ENCODE results near the gene FERD3L. TPM values are rescaled to one million over a fixed set of nuclear protein-coding genes. Genes with fewer than 3 reads are reported as not detected.
"Not testable (repeated sequence)": the region's sequence is repeated elsewhere in the genome, so short reads cannot be mapped to it uniquely, and the experiment has no call there.

FERD3L gene, protein sequence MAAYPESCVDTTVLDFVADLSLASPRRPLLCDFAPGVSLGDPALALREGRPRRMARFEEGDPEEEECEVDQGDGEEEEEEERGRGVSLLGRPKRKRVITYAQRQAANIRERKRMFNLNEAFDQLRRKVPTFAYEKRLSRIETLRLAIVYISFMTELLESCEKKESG
- total RNA-seq (not detected), polyA plus RNA-seq (not detected)

GRCh38 chr7:19144661-19145433 is at the start of gene FERD3L:
Gene FERD3L (minus strand): TSS chr7:19145421. CDS start chr7:19145362, 59 bp downstream.
- Mint-ChIP-seq H3K4me3 (no peak within 1 kb of the TSS), H3K27ac (no peak within 1 kb of the TSS)
- H3K9me3 ChIP-seq (ENCODE audit: control insufficient read depth in 2 of 2, low read length in 2 of 2), result peaks cover 0 to 6% of the 10 kb centered on the region in 2 experiments

GRCh38 chr7:19194417-19194816 is 49.2 kb upstream of the FERD3L start:
- not testable (repeated sequence) for H3K27me3 ChIP-seq (ENCODE audit: control insufficient read depth, insufficient read depth, low read length); H3K4me3 Mint-ChIP-seq; DNase-seq; H3K36me3 ChIP-seq (ENCODE audit: control insufficient read depth, insufficient read depth, low read length); H3K4me1 Mint-ChIP-seq; H3K36me3 Mint-ChIP-seq; H3K9me3 ChIP-seq (ENCODE audit: control insufficient read depth in 2 of 2, low read length in 2 of 2); H3K27ac Mint-ChIP-seq; H3K4me3 ChIP-seq (ENCODE audit: low read depth, low read length); ATAC-seq (ENCODE audit: low read depth in 2 of 2); H3K4me1 ChIP-seq (ENCODE audit: control insufficient read depth, insufficient read depth, low read length, poor library complexity, severe bottlenecking); H3K27ac ChIP-seq (ENCODE audit: insufficient read depth, low read length, poor library complexity, severe bottlenecking); H3K27me3 Mint-ChIP-seq
- peaks cover 0 to 11% (median 6%) of the 10 kb centered on the region in 7 donors for H3K9me3 Mint-ChIP-seq

More at GRCh38 chr7:19144661-19145433, at the start of gene FERD3L:
- H3K4me1 ChIP-seq (ENCODE audit: control insufficient read depth, insufficient read depth, low read length, poor library complexity, severe bottlenecking), result no peaks in the 10 kb centered on the region
- ATAC-seq (ENCODE audit: low read depth in 2 of 2) (no peak), DNase-seq (no peak)
- Mint-ChIP-seq H3K9me3 (peaks cover 0 to 9% (median 4%) of the 10 kb centered on the region in 7 donors), H3K27me3 (peaks cover 27% of the 10 kb centered on the region), H3K4me1 (no peaks in the 10 kb centered on the region), H3K36me3 (no peaks in the 10 kb centered on the region)
- H3K4me3 ChIP-seq (ENCODE audit: low read depth, low read length), result no peak within 1 kb of the TSS
- H3K27ac ChIP-seq (ENCODE audit: insufficient read depth, low read length, poor library complexity, severe bottlenecking), result no peak within 1 kb of the TSS
- no peaks in the 10 kb centered on the region for H3K36me3 ChIP-seq (ENCODE audit: control insufficient read depth, insufficient read depth, low read length)
- H3K27me3 ChIP-seq (ENCODE audit: control insufficient read depth, insufficient read depth, low read length), result peaks cover 9% of the 10 kb centered on the region

- ATAC-seq (ENCODE audit: low read depth in 2 of 2) (no peak), DNase-seq (no peak)
- Histone ChIP-seq H3K27me3 (ENCODE audit: control insufficient read depth, insufficient read depth, low read length) (no peaks in the 10 kb centered on the region), H3K9me3 (ENCODE audit: control insufficient read depth in 2 of 2, low read length in 2 of 2) (peaks cover 7% of the 10 kb centered on the region in 2 experiments), H3K4me1 (ENCODE audit: control insufficient read depth, insufficient read depth, low read length, poor library complexity, severe bottlenecking) (no peaks in the 10 kb centered on the region), H3K4me3 (ENCODE audit: low read depth, low read length) (no peak overlapping the region), H3K36me3 (ENCODE audit: control insufficient read depth, insufficient read depth, low read length) (no peaks in the 10 kb centered on the region), H3K27ac (ENCODE audit: insufficient read depth, low read length, poor library complexity, severe bottlenecking) (no peak overlapping the region)
- peaks cover 4% of the 10 kb centered on the region for H3K27me3 Mint-ChIP-seq
- no peak overlapping the region for H3K4me3 Mint-ChIP-seq
- H3K9me3 Mint-ChIP-seq, result peaks cover 0 to 35% (median 8%) of the 10 kb centered on the region in 7 donors
- no peaks in the 10 kb centered on the region for H3K36me3 Mint-ChIP-seq
- H3K27ac Mint-ChIP-seq, result no peak overlapping the region
- H3K4me1 Mint-ChIP-seq, result no peaks in the 10 kb centered on the region
Measured at GRCh38 chr7:19181634-19182033, 36.4 kb upstream of the FERD3L start.

GRCh38 chr7:19178595-19178994 is 33.4 kb upstream of the FERD3L start:
- Histone ChIP-seq H3K27ac (ENCODE audit: insufficient read depth, low read length, poor library complexity, severe bottlenecking) (no peak overlapping the region), H3K9me3 (ENCODE audit: control insufficient read depth in 2 of 2, low read length in 2 of 2) (peaks cover 2 to 7% of the 10 kb centered on the region in 2 experiments), H3K27me3 (ENCODE audit: control insufficient read depth, insufficient read depth, low read length) (no peaks in the 10 kb centered on the region), H3K36me3 (ENCODE audit: control insufficient read depth, insufficient read depth, low read length) (no peaks in the 10 kb centered on the region), H3K4me3 (ENCODE audit: low read depth, low read length) (no peak overlapping the region), H3K4me1 (ENCODE audit: control insufficient read depth, insufficient read depth, low read length, poor library complexity, severe bottlenecking) (no peaks in the 10 kb centered on the region)
- H3K27ac Mint-ChIP-seq, result no peak overlapping the region
- no peaks in the 10 kb centered on the region for H3K4me1 Mint-ChIP-seq
- H3K4me3 Mint-ChIP-seq, result no peak overlapping the region
- DNase-seq (no peak), ATAC-seq (ENCODE audit: low read depth in 2 of 2) (no peak)
- H3K36me3 Mint-ChIP-seq, result no peaks in the 10 kb centered on the region
- H3K27me3 Mint-ChIP-seq, result peaks cover 4% of the 10 kb centered on the region
- peaks cover 0 to 10% (median 4%) of the 10 kb centered on the region in 7 donors for H3K9me3 Mint-ChIP-seq

DNA sequence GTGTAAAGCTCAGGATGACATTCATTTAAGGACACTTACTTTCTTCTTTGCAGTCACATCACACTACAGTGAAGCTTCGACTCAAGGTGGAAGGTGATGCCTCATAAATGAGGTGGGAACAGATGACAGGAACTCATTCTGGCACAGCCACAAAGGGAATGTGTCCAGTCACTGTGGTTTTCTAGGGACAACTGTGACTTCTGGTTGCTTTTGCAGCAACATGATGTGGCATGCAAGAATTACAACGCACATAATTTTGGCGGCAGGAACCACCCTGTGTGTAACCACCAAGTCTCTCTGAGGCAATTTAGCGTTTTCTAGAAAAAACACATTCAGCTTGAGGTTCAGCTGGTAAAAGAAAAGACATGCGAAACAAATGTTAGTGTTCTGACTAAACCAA is 32.0 kb upstream of the FERD3L start:
- no peak for ATAC-seq (ENCODE audit: low read depth in 2 of 2)
- Histone ChIP-seq H3K27ac (ENCODE audit: insufficient read depth, low read length, poor library complexity, severe bottlenecking) (no peak overlapping the region), H3K4me1 (ENCODE audit: control insufficient read depth, insufficient read depth, low read length, poor library complexity, severe bottlenecking) (no peaks in the 10 kb centered on the region), H3K4me3 (ENCODE audit: low read depth, low read length) (no peak overlapping the region), H3K9me3 (ENCODE audit: control insufficient read depth in 2 of 2, low read length in 2 of 2) (peaks cover 0 to under 1% of the 10 kb centered on the region in 2 experiments), H3K36me3 (ENCODE audit: control insufficient read depth, insufficient read depth, low read length) (no peaks in the 10 kb centered on the region), H3K27me3 (ENCODE audit: control insufficient read depth, insufficient read depth, low read length) (no peaks in the 10 kb centered on the region)
- Mint-ChIP-seq H3K27ac (no peak overlapping the region), H3K4me3 (no peak overlapping the region), H3K36me3 (no peaks in the 10 kb centered on the region), H3K9me3 (peaks cover 0 to 4% (median 2%) of the 10 kb centered on the region in 7 donors), H3K27me3 (peaks cover 4% of the 10 kb centered on the region), H3K4me1 (no peaks in the 10 kb centered on the region)
- no peak for DNase-seq

DNA sequence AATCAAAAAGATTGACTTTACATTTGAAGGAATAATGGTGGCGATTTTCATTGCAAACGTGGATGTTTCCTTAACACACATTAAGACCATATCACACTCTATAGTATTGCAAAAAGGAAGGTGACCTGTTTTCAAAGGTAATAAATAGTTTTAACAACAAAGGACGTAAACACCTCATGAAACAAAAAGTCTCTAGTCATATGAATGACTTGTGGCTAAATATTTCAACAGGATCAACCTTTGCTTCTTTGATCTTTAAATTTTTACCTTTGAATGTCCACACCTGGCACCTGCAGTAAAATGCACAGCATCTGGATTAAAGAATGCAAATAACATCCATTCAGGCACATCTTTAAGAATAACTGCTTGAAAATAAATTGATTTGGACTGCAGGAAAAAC is 30.0 kb upstream of the FERD3L start:
- peaks cover 0 to 5% (median 2%) of the 10 kb centered on the region in 7 donors for H3K9me3 Mint-ChIP-seq
- H3K27me3 Mint-ChIP-seq, result peaks cover 4% of the 10 kb centered on the region
- no peaks in the 10 kb centered on the region for H3K4me1 Mint-ChIP-seq
- no peak overlapping the region for H3K4me3 Mint-ChIP-seq
- DNase-seq (no peak), ATAC-seq (ENCODE audit: low read depth in 2 of 2) (no peak)
- no peak overlapping the region for H3K27ac ChIP-seq (ENCODE audit: insufficient read depth, low read length, poor library complexity, severe bottlenecking)
- no peaks in the 10 kb centered on the region for H3K27me3 ChIP-seq (ENCODE audit: control insufficient read depth, insufficient read depth, low read length)
- no peaks in the 10 kb centered on the region for H3K36me3 ChIP-seq (ENCODE audit: control insufficient read depth, insufficient read depth, low read length)
- H3K9me3 ChIP-seq (ENCODE audit: control insufficient read depth in 2 of 2, low read length in 2 of 2), result no peaks in the 10 kb centered on the region
- H3K4me3 ChIP-seq (ENCODE audit: low read depth, low read length), result no peak overlapping the region
- no peaks in the 10 kb centered on the region for H3K4me1 ChIP-seq (ENCODE audit: control insufficient read depth, insufficient read depth, low read length, poor library complexity, severe bottlenecking)
- no peaks in the 10 kb centered on the region for H3K36me3 Mint-ChIP-seq
- H3K27ac Mint-ChIP-seq, result no peak overlapping the region

DNA sequence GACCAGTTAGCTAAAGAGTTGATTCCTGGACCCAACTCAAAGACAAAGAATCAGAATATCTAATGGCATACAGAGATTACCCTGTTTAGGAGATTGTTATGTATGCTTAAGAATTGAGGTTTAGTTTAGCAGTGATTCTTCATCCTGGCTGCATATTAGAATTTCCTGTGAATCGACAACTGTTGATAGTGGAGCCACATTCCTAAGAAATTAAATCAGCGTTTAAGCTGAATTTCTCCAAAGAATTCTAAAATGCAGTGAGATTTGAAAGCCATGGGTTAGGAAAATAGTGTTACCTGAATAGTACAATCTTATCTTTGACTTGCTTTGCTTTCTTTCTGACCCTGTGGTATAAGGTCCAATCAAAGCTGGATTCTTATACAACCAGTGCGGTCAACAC is 16.4 kb upstream of the FERD3L start:
- no peaks in the 10 kb centered on the region for H3K27me3 ChIP-seq (ENCODE audit: control insufficient read depth, insufficient read depth, low read length)
- no peaks in the 10 kb centered on the region for H3K36me3 ChIP-seq (ENCODE audit: control insufficient read depth, insufficient read depth, low read length)
- Mint-ChIP-seq H3K4me3 (no peak overlapping the region), H3K36me3 (no peaks in the 10 kb centered on the region), H3K27me3 (no peaks in the 10 kb centered on the region), H3K4me1 (no peaks in the 10 kb centered on the region), H3K9me3 (peaks cover 1 to 9% (median 4%) of the 10 kb centered on the region in 7 donors), H3K27ac (no peak overlapping the region)
- no peak for DNase-seq
- H3K4me1 ChIP-seq (ENCODE audit: control insufficient read depth, insufficient read depth, low read length, poor library complexity, severe bottlenecking), result no peaks in the 10 kb centered on the region
- no peak for ATAC-seq (ENCODE audit: low read depth in 2 of 2)
- H3K9me3 ChIP-seq (ENCODE audit: control insufficient read depth in 2 of 2, low read length in 2 of 2), result no peaks in the 10 kb centered on the region
- no peak overlapping the region for H3K27ac ChIP-seq (ENCODE audit: insufficient read depth, low read length, poor library complexity, severe bottlenecking)
- no peak overlapping the region for H3K4me3 ChIP-seq (ENCODE audit: low read depth, low read length)

DNA sequence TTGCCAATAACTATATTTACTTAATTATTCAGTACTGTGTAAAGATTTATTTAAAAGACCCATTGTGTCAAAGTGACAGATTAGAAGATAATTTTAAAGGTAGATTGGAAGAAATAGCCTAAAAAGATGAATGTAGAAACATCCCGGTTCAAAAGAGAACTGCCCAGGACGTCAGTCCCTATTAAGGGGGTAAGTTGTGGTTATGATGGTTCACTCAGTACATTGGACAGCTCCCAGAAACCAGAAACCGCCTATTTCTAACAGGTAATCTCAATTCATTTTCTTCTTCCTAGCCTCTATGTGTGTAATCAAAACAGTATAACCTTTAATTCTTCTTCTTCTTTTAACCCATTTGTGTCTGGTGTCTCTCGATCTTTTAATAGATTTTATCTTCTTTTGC is 1.5 kb upstream of the FERD3L start:
- ATAC-seq (ENCODE audit: low read depth in 2 of 2) (no peak), DNase-seq (no peak)
- no peaks in the 10 kb centered on the region for H3K4me1 ChIP-seq (ENCODE audit: control insufficient read depth, insufficient read depth, low read length, poor library complexity, severe bottlenecking)
- Mint-ChIP-seq H3K4me1 (no peaks in the 10 kb centered on the region), H3K27ac (no peak overlapping the region), H3K9me3 (peaks cover 0 to 11% (median 5%) of the 10 kb centered on the region in 7 donors), H3K4me3 (no peak overlapping the region), H3K36me3 (no peaks in the 10 kb centered on the region), H3K27me3 (peaks cover 27% of the 10 kb centered on the region)
- no peak overlapping the region for H3K4me3 ChIP-seq (ENCODE audit: low read depth, low read length)
- no peak overlapping the region for H3K27ac ChIP-seq (ENCODE audit: insufficient read depth, low read length, poor library complexity, severe bottlenecking)
- no peaks in the 10 kb centered on the region for H3K36me3 ChIP-seq (ENCODE audit: control insufficient read depth, insufficient read depth, low read length)
- H3K9me3 ChIP-seq (ENCODE audit: control insufficient read depth in 2 of 2, low read length in 2 of 2), result peaks cover 0 to 6% of the 10 kb centered on the region in 2 experiments
- H3K27me3 ChIP-seq (ENCODE audit: control insufficient read depth, insufficient read depth, low read length), result peaks cover 9% of the 10 kb centered on the region
